ENCODE data around the gene PPP1R15A.

Gene PPP1R15A

GRCh38 chr19:48837687-48838086, 34.5 kb upstream of the PPP1R15A start:
- ChIA-PET POLR2A (interaction anchor here (0.6 kb wide), 1 partner anchor 99 kb away, joined by 3 read pairs; no protein-coding TSS in a partner anchor), CTCF (interaction anchor here (0.5 to 3.7 kb wide), 10 partner anchors 42 to 1553 kb away, joined by 3 to 38 read pairs (median 4); partner anchors contain the start of gene CA11)
- Histone ChIP-seq H3K36me3 (ENCODE audit: control insufficient read depth in 2 of 2, insufficient read depth in 1 of 2, low read length in 2 of 2) (no peaks in the 10 kb centered on the region), H3K4me1 (ENCODE audit: control insufficient read depth, insufficient read depth, low read length) (no peaks in the 10 kb centered on the region; the same call in none of the 2 replicates), H3K27ac (ENCODE audit: extremely low read depth, low read depth, low read length) (no peak overlapping the region), H3K4me3 (ENCODE audit: low read depth, low read length) (no peak overlapping the region), H3K9me3 (ENCODE audit: control insufficient read depth, insufficient read depth, low read depth, low read length) (no peaks in the 10 kb centered on the region)
- TF ChIP-seq TSHZ1 (tag by site-specific recombination; IDR thresholded peaks at IDR 0.05; ENCODE audit: borderline replicate concordance) (no peak), ZNF132 (tag by site-specific recombination; IDR thresholded peaks at IDR 0.05; ENCODE audit: borderline replicate concordance) (no peak)

DNA sequence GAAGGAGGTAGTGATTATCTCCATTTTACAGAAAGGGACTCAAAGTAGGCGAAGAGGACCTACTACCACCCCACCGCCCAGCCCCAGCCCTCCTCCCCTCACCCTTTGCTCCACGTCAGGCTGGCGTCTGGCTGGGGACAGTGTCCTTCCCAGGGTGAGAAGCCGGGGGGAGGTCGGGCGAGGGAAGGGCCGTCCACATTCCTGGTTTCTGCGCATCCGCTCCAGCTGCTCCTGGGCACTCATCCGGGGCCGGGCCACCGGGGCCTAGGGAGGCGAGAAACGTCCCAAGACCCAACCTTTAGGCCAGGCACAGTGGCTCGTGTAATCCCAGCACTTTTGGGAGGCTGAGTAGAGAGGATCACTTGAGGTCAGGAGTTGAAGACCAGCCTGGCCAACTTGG, 31.2 kb upstream of the PPP1R15A start:
- H3K4me1 ChIP-seq (ENCODE audit: control insufficient read depth, insufficient read depth, low read length), result no peaks in the 10 kb centered on the region; the same call in 1 of the 2 replicates
- H3K4me3 ChIP-seq (ENCODE audit: low read depth, low read length), result no peak overlapping the region
- no peak overlapping the region for H3K27ac ChIP-seq (ENCODE audit: extremely low read depth, low read depth, low read length)
- H3K36me3 ChIP-seq (ENCODE audit: control insufficient read depth in 2 of 2, insufficient read depth in 1 of 2, low read length in 2 of 2), result no peaks in the 10 kb centered on the region; a peak in 1 of 3 replicates
- POLR2A ChIA-PET, result interaction anchor here (0.7 to 1.2 kb wide), 2 partner anchors 28 to 53 kb away, joined by 3 read pairs; no protein-coding TSS in a partner anchor
- CTCF ChIA-PET, result interaction anchor here (0.6 to 7.0 kb wide), 16 partner anchors 11 to 636 kb away, joined by 3 to 160 read pairs (median 12); partner anchors contain the start of genes PLEKHA4 and PPP1R15A
- no peaks in the 10 kb centered on the region for H3K9me3 ChIP-seq (ENCODE audit: control insufficient read depth, insufficient read depth, low read depth, low read length)
- TF ChIP-seq KLF7 (tag by site-specific recombination; IDR thresholded peaks at IDR 0.05; ENCODE audit: borderline replicate concordance), result no peak
- TF ChIP-seq TSHZ1 (tag by site-specific recombination; IDR thresholded peaks at IDR 0.05; ENCODE audit: borderline replicate concordance), result no peak
- no peak for TF ChIP-seq SP2 (tag by site-specific recombination; IDR thresholded peaks at IDR 0.05)
- TF ChIP-seq, protein P1, sequence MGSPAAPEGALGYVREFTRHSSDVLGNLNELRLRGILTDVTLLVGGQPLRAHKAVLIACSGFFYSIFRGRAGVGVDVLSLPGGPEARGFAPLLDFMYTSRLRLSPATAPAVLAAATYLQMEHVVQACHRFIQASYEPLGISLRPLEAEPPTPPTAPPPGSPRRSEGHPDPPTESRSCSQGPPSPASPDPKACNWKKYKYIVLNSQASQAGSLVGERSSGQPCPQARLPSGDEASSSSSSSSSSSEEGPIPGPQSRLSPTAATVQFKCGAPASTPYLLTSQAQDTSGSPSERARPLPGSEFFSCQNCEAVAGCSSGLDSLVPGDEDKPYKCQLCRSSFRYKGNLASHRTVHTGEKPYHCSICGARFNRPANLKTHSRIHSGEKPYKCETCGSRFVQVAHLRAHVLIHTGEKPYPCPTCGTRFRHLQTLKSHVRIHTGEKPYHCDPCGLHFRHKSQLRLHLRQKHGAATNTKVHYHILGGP (tag by site-specific recombination; IDR thresholded peaks at IDR 0.05), result no peak
- no peak for TF ChIP-seq ZNF610 (tag by site-specific recombination; IDR thresholded peaks at IDR 0.05; ENCODE audit: borderline replicate concordance)
- no peak for TF ChIP-seq ZFHX2 (tag by site-specific recombination; conservative IDR thresholded peaks at IDR 0.05)
- TF ChIP-seq ZNF302 (tag by site-specific recombination; IDR thresholded peaks at IDR 0.05; ENCODE audit: low read depth), result no peak
- TF ChIP-seq ZNF416 (tag by site-specific recombination; IDR thresholded peaks at IDR 0.05), result no peak
- no peak for TF ChIP-seq HIC1 (tag by site-specific recombination; IDR thresholded peaks at IDR 0.05)
- TF ChIP-seq ZNF138 (tag by site-specific recombination; IDR thresholded peaks at IDR 0.05; ENCODE audit: borderline replicate concordance), result no peak
- no peak for TF ChIP-seq ZNF843 (tag by site-specific recombination; IDR thresholded peaks at IDR 0.05)
- no peak for TF ChIP-seq ZNF677 (tag by site-specific recombination; IDR thresholded peaks at IDR 0.05)
- no peak for TF ChIP-seq ZNF211 (tag by site-specific recombination; IDR thresholded peaks at IDR 0.05; ENCODE audit: low read depth)
- no peak for TF ChIP-seq ZXDB (tag by site-specific recombination; IDR thresholded peaks at IDR 0.05)
- TF ChIP-seq GFI1B (tag by site-specific recombination; IDR thresholded peaks at IDR 0.05), result no peak
- no peak for TF ChIP-seq ZNF19 (tag by site-specific recombination; IDR thresholded peaks at IDR 0.05; ENCODE audit: low read depth)
- TF ChIP-seq REPIN1 (tag by site-specific recombination; IDR thresholded peaks at IDR 0.05; ENCODE audit: low read depth), result no peak
- TF ChIP-seq BCL11B (tag by site-specific recombination; IDR thresholded peaks at IDR 0.05; ENCODE audit: low read depth), result no peak

All from HEK293 (cell line).